NCI-H345 treated with DMSO at 0.1 percent for 48 hours (cell line): ENCODE data around the gene PRM3.
A peak's percentile ranks its signal among the peaks of the same experiment; 100 is the strongest.

Experiments used
- DNase-seq: peaks from one replicate; lab custom pipeline; 2025; ENCODE audit not compliant: unreplicated experiment; lab: John Stamatoyannopoulos, UW

Gene PRM3

GRCh38 chr16:11272921-11273720, at the start of gene PRM3:
PRM3 (minus strand) TSS chr16:11273629; CDS start chr16:11273595, 34 bp downstream.
- no peak for DNase-seq

GRCh38 chr16:11322823-11323222, 49.4 kb upstream of the PRM3 start:
- no peak for DNase-seq

GRCh38 chr16:11321662-11322061, 48.2 kb upstream of the PRM3 start:
- DNase-seq = no peak

- DNase-seq = no peak
Measured at GRCh38 chr16:11320170-11320569, 46.7 kb upstream of the PRM3 start.

DNA sequence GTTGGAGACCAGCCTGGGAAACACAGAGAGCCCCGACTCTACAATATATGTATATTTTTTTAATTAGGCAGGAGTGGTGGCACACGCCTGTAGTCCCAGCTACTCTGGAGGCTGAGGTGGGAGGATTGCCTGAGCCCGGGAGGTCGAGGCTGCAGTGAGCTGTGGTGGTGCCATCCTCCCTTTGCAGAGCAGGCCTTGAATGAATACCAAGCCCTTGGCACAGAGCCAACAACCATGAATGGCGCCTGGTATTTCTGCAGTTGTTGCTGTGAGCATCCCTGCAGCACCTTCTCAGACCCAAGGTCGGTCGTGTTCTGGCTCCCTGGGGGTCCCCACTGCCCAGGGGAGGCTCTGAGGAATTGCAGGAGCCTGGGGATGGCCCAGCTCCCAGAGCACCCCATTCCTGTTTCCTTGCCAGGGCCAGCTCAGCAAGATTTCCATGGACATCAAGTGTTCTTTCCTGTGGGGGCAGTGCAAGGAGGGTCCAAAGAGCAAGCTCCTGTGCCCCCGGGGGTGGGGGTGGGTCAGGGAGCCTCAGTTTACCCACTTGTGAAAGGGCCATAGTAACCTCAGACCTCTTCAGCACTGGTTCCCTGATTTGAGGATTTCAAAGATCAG, 46.2 kb upstream of the PRM3 start:
- no peak for DNase-seq

GRCh38 chr16:11318817-11319216, 45.4 kb upstream of the PRM3 start:
- no peak for DNase-seq

GRCh38 chr16:11316331-11317015, 43.0 kb upstream of the PRM3 start:
- no peak for DNase-seq

DNA sequence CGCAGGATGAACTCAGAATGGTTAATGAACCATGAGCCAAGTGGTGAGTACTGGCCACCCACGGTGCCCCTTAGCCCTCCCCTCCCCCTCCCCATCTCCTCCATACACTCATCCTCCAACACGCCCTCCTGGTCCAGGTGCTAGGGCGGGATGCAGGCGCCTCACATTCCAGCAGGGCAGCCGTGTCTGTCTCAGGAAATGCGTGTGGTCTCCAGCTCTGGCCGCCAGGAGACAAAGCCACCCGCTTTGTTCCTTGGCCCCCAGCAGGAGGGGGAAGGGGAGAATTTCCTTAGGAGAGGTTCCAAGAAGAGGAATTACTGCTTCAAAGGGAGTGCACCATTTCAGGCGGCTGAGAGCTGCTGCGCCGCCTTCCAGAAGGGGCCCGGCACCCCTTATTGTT, 42.1 kb upstream of the PRM3 start:
- no peak for DNase-seq

- DNase-seq = no peak
Measured at GRCh38 chr16:11314309-11314894, 41.0 kb upstream of the PRM3 start.

GRCh38 chr16:11313493-11314308, 40.3 kb upstream of the PRM3 start:
- no peak for DNase-seq

DNA sequence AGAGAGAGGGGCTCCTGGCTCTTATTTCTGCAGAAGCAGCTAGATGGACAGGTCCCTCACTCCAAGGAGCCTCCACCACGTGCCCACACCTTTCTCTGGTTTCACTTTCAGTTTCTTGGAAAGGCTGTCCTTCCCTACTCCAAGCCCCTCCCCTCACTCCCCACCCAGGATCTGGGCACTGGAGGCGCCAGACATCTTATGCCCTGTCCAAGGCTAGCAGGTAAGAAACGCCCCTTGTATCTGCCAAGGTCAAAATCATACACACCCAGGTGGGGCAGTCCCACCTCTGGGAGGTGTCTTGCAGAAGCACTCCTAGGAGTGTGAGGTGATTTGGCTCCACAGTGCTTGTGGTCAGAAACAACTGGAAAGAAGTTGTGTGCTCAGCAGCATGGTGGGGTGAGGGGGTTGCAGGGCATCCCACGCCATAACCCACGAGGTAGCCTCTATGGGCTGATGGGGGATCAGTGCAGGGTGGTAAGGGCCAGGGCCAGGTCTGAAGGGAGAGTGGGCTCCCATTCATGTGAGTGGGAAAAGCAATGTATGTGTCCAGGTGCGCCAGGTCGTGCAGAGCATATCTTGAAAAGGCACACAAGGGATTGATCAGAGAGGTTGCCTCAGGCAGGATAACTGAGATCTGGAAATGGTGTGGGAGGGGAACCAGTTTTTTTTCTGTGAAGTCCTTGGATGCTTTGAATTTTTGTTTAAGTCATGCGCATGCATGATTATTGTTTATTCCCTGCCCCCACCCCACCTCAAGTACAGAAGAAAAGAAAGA, 39.5 kb upstream of the PRM3 start:
- no peak for DNase-seq

- no peak for DNase-seq
Measured at GRCh38 chr16:11310997-11311561, 37.6 kb upstream of the PRM3 start.

GRCh38 chr16:11310634-11310977, 37.2 kb upstream of the PRM3 start:
- DNase-seq = no peak

- peak; percentile 17 for DNase-seq
Measured at GRCh38 chr16:11309895-11310633, 36.6 kb upstream of the PRM3 start.

- no peak for DNase-seq
Measured at GRCh38 chr16:11308493-11309283, 35.3 kb upstream of the PRM3 start.

DNA sequence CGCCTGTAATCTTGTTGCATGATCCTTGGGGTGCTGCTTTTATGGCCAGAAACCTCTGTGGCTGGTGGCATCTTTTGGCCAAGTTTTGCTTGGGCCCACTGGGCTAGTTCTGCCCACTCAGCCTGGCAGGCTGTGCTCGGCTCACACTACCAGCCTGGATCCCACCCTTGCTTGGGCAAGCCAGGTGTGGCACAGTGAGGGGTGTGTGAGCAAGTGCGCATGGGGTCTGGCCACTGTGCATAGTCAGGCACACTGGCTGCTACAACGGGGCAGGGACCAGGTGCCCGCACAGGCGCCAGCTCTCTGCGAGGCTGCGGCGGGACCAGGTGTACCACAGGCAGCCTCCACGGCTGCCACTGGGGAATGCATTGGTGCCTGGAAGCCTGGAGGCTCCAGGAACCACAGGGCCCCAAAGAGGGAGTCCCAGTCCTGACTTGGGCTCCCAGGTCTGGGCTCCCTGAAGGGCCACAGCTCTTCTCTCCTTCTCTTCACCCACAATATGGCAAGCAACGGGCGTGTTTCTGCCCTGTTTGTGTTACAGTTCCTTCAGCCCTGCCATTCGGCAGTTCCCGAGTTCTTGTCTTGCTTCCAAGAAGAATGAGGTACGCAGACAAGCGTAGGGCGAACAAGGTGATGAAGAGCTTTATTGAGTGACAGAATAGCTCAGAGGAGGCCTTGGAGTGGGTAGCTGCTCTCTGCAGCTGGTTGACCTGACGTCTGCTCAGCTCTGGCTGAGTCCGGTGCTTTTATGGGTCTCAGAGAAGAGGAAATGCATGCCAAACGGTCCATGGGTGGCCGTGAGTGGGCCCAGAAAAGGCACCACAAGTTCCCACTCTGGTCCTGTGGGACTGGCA, 34.4 kb upstream of the PRM3 start:
- no peak for DNase-seq

GRCh38 chr16:11306997-11307638, 33.7 kb upstream of the PRM3 start:
- DNase-seq = no peak
